Upper lobe of left lung (tissue), 6 donors: ENCODE measurements around the gene PDZK1IP1. TPM values are rescaled to one million over a fixed set of nuclear protein-coding genes. Genes with fewer than 3 reads are reported as not detected.

ENCODE experiments used
- ATAC-seq, 2 donors: fragments of 200-7000 bp; cut with Tn5 transposase; one replicate each; pipeline ENCODE4 v1.9.1; 2022; ENCODE audit warnings: mild to moderate bottlenecking in 2 of 2, moderate library complexity in 2 of 2; ENCODE audit not compliant: low FRiP score in 2 of 2
- DNase-seq, 2 donors: peaks; one replicate each; pipeline ENCODE4 v3.0.0-alpha.2; 2019 to 2020
- H3K27ac ChIP-seq, 4 donors: fragments of 200-600 bp; sonication (generic); one replicate each; pipeline ENCODE4 v1.5.1; 2016 to 2019
- H3K27me3 ChIP-seq, 4 donors: fragments of 200-600 bp; sonication (generic); one replicate each; pipeline ENCODE4 v1.5.1; 2017 to 2019
- H3K36me3 ChIP-seq, 4 donors: fragments of 200-600 bp; sonication (generic); one replicate each; pipeline ENCODE4 v1.5.1; 2016 to 2019
- H3K4me1 ChIP-seq, 4 donors: fragments of 200-600 bp; sonication (generic); one replicate each; pipeline ENCODE4 v1.5.1; 2018 to 2019
- H3K4me3 ChIP-seq, 4 donors: fragments of 200-600 bp; sonication (generic); one replicate each; pipeline ENCODE4 v1.5.1; 2017 to 2019; ENCODE audit warnings: mild to moderate bottlenecking in 2 of 4, moderate library complexity in 1 of 4
- H3K9me3 ChIP-seq, 4 donors: fragments of 200-600 bp; sonication (generic); one replicate each; pipeline ENCODE4 v1.5.1; 2018 to 2019
- EP300 ChIP-seq, 4 donors: sonication (generic); formaldehyde crosslinking; IDR thresholded peaks; one replicate each; pipeline ENCODE4 v1.5.1; 2017; ENCODE audit warnings: antibody characterized with exemption in 4 of 4, control low read depth in 2 of 4
- POLR2A ChIP-seq, 4 donors: fragments of 450-650 bp; IDR thresholded peaks; one replicate each; pipeline ENCODE4 v1.5.1; 2016 to 2017; ENCODE audit warnings: antibody characterized with exemption in 4 of 4, mild to moderate bottlenecking in 2 of 4
- POLR2AphosphoS5 ChIP-seq, 2 donors: sonication (generic); formaldehyde crosslinking; IDR thresholded peaks; one replicate each; pipeline ENCODE4 v1.5.1; 2017; ENCODE audit warnings: antibody characterized with exemption in 2 of 2
- WGBS, 2 donors: methylation state at CpG; one replicate each; pipeline ENCODE4 v1.1.5; 2017 to 2018; 5-methylcytosine and 5-hydroxymethylcytosine counted together
- total RNA-seq, 6 donors: library from RNA; depleted of rRNA in 4 of 6; stranded (reverse); fragments of >200 nt in 4 of 6; gene quantifications; one replicate each; pipeline versions ENCODE4 v1.1.0 to v1.2.1, GENCODE V29; 2016 to 2021
- TF ChIP-seq, protein P1 (sequence below), 6 experiments: fragments of 450-650 bp in 4 of 6; fragments of 200-600 bp in 2 of 6; sonication (generic) in 2 of 6; IDR thresholded peaks; one replicate each; pipeline ENCODE4 v1.5.1; 2016 to 2019; ENCODE audit warnings: antibody characterized with exemption in 6 of 6
- donor health status: DM: no; HTN: no; CAD: no; lungs with moderate emphysema.
- donor health status: DM: no; HTN: yes; CAD: no; lungs with severe emphysema.

PDZK1IP1 gene
- total RNA-seq, 6 donors from 2014 or later, result 17.8 to 57.6 (median 41.4) TPM

DNA sequence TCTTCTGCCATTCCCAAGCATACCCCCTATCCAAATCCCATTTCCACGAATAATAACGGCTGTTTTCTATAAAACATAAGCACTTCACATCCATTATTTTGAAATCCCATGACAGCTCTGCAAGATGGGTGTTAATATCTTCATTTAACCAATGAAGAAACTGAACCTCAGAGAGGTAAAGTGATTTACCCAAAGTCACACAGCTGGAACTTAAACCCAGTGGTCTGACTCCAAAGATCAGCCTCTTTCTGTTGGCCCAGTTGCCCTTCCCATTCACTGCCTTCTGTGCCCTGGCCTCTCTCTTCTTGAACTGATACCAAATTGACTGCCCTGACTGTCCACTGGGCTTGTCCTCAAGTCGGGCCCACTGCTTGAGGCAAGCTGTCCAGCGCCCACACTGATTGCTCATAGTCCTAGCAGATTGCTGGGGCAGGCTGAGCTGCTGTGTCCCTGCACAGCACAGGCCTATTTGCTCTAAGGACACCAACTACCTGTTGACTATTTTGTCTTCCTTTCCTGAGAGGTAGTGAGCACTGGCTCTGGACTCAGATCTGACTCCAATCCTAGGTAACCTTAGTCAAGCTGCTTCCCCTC lies 22.9 kb upstream of the PDZK1IP1 start:
- TF ChIP-seq, protein P1, sequence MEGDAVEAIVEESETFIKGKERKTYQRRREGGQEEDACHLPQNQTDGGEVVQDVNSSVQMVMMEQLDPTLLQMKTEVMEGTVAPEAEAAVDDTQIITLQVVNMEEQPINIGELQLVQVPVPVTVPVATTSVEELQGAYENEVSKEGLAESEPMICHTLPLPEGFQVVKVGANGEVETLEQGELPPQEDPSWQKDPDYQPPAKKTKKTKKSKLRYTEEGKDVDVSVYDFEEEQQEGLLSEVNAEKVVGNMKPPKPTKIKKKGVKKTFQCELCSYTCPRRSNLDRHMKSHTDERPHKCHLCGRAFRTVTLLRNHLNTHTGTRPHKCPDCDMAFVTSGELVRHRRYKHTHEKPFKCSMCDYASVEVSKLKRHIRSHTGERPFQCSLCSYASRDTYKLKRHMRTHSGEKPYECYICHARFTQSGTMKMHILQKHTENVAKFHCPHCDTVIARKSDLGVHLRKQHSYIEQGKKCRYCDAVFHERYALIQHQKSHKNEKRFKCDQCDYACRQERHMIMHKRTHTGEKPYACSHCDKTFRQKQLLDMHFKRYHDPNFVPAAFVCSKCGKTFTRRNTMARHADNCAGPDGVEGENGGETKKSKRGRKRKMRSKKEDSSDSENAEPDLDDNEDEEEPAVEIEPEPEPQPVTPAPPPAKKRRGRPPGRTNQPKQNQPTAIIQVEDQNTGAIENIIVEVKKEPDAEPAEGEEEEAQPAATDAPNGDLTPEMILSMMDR (IDR thresholded peaks at IDR 0.05), result no peak
- TF ChIP-seq POLR2A (IDR thresholded peaks at IDR 0.05) (no peak), EP300 (IDR thresholded peaks at IDR 0.05) (no peak), POLR2AphosphoS5 (IDR thresholded peaks at IDR 0.05) (no peak)
- Histone ChIP-seq H3K27ac (peak overlapping the region; percentile 49 to 83 (median 71)), H3K9me3 (no peaks in the 10 kb centered on the region), H3K27me3 (no peaks in the 10 kb centered on the region), H3K36me3 (no peaks in the 10 kb centered on the region), H3K4me3 (no peak overlapping the region), H3K4me1 (peaks cover 5 to 20% (median 15%) of the 10 kb centered on the region in 4 donors)
- DNase-seq (no peak), ATAC-seq (no peak)
- WGBS, 2 donors, result 72 to 73% methylated on average over 4 of the region's 4 CpGs

DNA sequence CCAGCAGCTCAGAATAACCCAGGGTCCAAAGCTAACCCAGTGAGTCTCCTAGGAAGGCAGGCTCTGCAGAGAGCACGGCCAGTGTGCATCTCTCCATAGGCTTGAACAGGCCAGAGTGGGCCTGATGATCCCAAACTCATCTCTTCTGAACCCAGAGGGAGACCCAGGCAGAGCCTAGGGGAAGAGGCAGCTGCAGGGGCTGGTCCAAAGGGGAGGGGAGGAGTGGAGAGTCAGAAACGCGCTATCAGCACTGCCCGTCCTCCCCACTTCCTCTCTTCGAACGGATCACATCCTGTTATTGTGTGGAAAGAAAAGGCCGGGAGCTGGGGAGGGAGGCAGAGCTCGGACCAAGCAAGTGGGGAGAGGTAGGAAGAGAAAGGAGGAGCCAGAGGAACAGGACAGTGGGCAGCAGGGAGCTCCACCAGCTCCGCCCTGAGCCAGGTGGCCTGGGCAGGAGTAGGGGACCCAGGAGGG lies 22.0 kb upstream of the PDZK1IP1 start:
- WGBS, 2 donors, result 33 to 59% methylated on average over 8 to 9 of the region's 9 CpGs
- ATAC-seq (peak; percentile 5 to 64), DNase-seq (no peak)
- H3K27ac ChIP-seq, result peak overlapping the region; percentile 49 to 83 (median 71)
- no peaks in the 10 kb centered on the region for H3K36me3 ChIP-seq
- H3K27me3 ChIP-seq, result no peaks in the 10 kb centered on the region
- H3K4me3 ChIP-seq, result no peak overlapping the region
- H3K9me3 ChIP-seq, result no peaks in the 10 kb centered on the region
- peaks cover 5 to 20% (median 15%) of the 10 kb centered on the region in 4 donors for H3K4me1 ChIP-seq
- TF ChIP-seq POLR2AphosphoS5 (IDR thresholded peaks at IDR 0.05) (peak in 1 of 2 donors; percentile 55), POLR2A (IDR thresholded peaks at IDR 0.05) (no peak), EP300 (IDR thresholded peaks at IDR 0.05) (peak in 1 of 4 donors; percentile 17)
- TF ChIP-seq, protein P1 (IDR thresholded peaks at IDR 0.05), result no peak

DNA sequence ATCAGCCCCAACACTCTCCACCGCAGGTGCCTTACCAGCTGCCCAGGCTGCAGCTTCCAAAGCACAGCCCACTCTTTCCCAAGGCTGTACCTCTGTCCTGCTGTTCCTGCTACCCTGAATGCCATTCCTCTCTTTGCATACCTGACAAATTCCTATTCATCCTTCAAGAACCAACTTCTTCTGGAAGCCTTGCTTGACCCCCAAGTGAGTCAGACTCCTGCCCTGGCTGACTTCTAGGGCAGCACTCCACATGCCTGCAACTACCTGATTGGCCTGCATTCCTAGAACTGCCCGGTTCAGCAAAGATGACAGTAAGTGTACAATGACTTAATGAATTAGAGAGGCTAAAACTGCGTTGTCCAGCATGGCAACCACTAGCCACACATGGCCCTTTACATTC lies 20.8 kb upstream of the PDZK1IP1 start:
- H3K36me3 ChIP-seq, result no peaks in the 10 kb centered on the region
- no peak for TF ChIP-seq EP300 (IDR thresholded peaks at IDR 0.05)
- no peak for TF ChIP-seq POLR2AphosphoS5 (IDR thresholded peaks at IDR 0.05)
- TF ChIP-seq, protein P1 (IDR thresholded peaks at IDR 0.05), result no peak
- H3K4me1 ChIP-seq, result peaks cover 5 to 20% (median 15%) of the 10 kb centered on the region in 4 donors
- no peaks in the 10 kb centered on the region for H3K27me3 ChIP-seq
- ATAC-seq (no peak), DNase-seq (no peak)
- H3K4me3 ChIP-seq, result no peak overlapping the region
- WGBS, 2 donors, result 81 to 83% methylated on average over 3 of the region's 3 CpGs
- H3K9me3 ChIP-seq, result no peaks in the 10 kb centered on the region
- H3K27ac ChIP-seq, result peak overlapping the region in 1 of 4 donors; percentile 19

DNA sequence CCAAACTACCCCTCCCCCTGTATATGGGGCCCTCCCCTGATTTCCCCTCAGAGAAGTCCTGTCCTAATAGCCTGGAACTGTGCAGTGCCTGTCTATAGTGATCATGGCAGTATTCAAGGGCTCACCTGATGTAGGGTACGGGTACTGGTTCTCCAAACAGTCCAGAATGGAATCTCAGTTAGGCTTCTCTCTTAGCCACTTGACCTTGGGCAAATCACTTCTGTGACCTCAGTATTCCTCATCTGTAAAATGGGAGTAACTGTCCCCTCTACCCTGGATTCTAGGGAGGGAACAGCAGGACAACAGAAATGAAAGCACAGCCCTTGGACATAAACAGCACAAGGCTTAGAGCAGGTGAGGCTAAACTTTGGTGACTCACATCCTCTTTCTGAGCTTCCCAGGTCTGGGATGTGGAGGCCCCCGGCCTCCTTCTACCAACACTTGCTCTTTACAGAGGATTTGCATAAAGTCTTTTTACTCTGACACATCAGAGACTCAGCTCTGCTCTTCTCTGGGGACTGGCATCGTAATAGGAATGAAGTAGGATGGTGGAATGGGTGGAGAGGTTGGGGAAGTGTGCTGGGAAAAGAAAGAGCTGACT lies 20.0 kb upstream of the PDZK1IP1 start:
- H3K4me1 ChIP-seq, result peaks cover 5 to 20% (median 15%) of the 10 kb centered on the region in 4 donors
- H3K4me3 ChIP-seq, result no peak overlapping the region
- no peaks in the 10 kb centered on the region for H3K9me3 ChIP-seq
- H3K27me3 ChIP-seq, result no peaks in the 10 kb centered on the region
- H3K27ac ChIP-seq, result peak overlapping the region in 1 of 4 donors; percentile 19
- ATAC-seq, result no peak
- no peak for TF ChIP-seq EP300 (IDR thresholded peaks at IDR 0.05)
- TF ChIP-seq POLR2A (IDR thresholded peaks at IDR 0.05), result no peak
- TF ChIP-seq, protein P1 (IDR thresholded peaks at IDR 0.05), result no peak
- no peak for TF ChIP-seq POLR2AphosphoS5 (IDR thresholded peaks at IDR 0.05)
- no peak for DNase-seq
- H3K36me3 ChIP-seq, result no peaks in the 10 kb centered on the region
- 74 to 92% methylated on average over 3 of the region's 3 CpGs for WGBS, 2 donors
